Sigmoid colon (tissue), 4 donors: ENCODE measurements around the gene MIGA2.

ENCODE experiments used
- EP300 ChIP-seq, 4 donors: sonication (generic); formaldehyde crosslinking; IDR thresholded peaks; one replicate each; pipeline ENCODE4 v1.6.1; 2017; ENCODE audit warnings: antibody characterized with exemption in 4 of 4
- TF ChIP-seq, protein P1 (sequence below), 4 experiments: fragments of 450-650 bp in 3 of 4; fragments of 200-600 bp in 1 of 4; IDR thresholded peaks; one replicate each; pipeline ENCODE4 v1.5.1; 2016 to 2019; ENCODE audit warnings: antibody characterized with exemption in 4 of 4, mild to moderate bottlenecking in 3 of 4, moderate library complexity in 2 of 4

DNA sequence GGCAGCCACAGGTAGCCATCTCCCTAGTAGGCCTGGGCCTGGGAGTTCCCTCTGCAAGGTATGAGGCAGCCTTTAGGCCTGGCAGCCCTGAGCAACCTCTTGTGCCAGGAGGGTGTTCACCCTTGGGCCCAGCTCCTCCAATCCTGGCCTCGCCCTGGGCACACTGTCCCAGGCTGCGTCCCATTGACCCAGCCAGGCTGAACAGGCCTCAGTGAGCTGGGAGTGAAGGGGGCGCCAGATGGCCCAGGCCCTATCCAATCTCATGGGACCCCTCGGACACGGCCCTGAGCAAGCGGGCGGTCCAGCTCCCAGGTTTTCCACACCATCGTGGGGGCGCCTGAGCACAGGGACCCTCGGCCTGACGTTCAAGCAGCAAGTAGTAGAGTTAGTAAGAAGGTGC is 22.8 kb upstream of the MIGA2 start:
- TF ChIP-seq, protein P1, sequence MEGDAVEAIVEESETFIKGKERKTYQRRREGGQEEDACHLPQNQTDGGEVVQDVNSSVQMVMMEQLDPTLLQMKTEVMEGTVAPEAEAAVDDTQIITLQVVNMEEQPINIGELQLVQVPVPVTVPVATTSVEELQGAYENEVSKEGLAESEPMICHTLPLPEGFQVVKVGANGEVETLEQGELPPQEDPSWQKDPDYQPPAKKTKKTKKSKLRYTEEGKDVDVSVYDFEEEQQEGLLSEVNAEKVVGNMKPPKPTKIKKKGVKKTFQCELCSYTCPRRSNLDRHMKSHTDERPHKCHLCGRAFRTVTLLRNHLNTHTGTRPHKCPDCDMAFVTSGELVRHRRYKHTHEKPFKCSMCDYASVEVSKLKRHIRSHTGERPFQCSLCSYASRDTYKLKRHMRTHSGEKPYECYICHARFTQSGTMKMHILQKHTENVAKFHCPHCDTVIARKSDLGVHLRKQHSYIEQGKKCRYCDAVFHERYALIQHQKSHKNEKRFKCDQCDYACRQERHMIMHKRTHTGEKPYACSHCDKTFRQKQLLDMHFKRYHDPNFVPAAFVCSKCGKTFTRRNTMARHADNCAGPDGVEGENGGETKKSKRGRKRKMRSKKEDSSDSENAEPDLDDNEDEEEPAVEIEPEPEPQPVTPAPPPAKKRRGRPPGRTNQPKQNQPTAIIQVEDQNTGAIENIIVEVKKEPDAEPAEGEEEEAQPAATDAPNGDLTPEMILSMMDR (IDR thresholded peaks at IDR 0.05): no peak
- no peak for TF ChIP-seq EP300 (IDR thresholded peaks at IDR 0.05)
